IMR-90 (cell line): ENCODE data around the gene NNMT. TPM values are rescaled to one million over a fixed set of nuclear protein-coding genes. Genes with fewer than 3 reads are reported as not detected.

Experiments
- ATAC-seq: fragments of 200-7000 bp; cut with Tn5 transposase; 2 replicates; pipeline ENCODE4 v1.9.1; 2020; ENCODE audit warnings: low read depth, mild to moderate bottlenecking, moderate library complexity
- BruUV-seq: library from RNA; stranded (reverse); fragments of 400-500 nt; replicated peaks from 2 replicates; lab custom pipeline; 2021; lab: Mats Ljungman, UMichigan
- CTCF ChIA-PET: fragments of 300-600 bp; formaldehyde crosslinking; extraction: SDS; loops from one replicate; lab custom pipeline; 2021; ENCODE audit warnings: antibody characterized with exemption; lab: Yijun Ruan, JAX
- POLR2A ChIA-PET: fragments of 300-600 bp; sonication (Branson Sonifier 250); formaldehyde crosslinking; loops from one replicate; lab custom pipeline; 2022; ENCODE audit warnings: antibody characterized with exemption; ENCODE audit not compliant: unreplicated experiment; lab: Charles Lee
- DNase-seq: peaks from one replicate; pipeline ENCODE4 v3.0.0; 2013
- H2AFZ ChIP-seq: replicated peaks from 2 replicates; pipeline ENCODE3; 2013; ENCODE audit warnings: low read length, mild to moderate bottlenecking; ENCODE audit not compliant: poor library complexity
- H2AK5ac ChIP-seq: 2 replicates; pipeline ENCODE4 v1.6.1; 2013; ENCODE audit warnings: low read depth, low read length, inconsistent platforms
- H2AK9ac ChIP-seq: replicated peaks from 2 replicates; pipeline ENCODE3; 2013; ENCODE audit warnings: mild to moderate bottlenecking, low read depth, low read length, moderate library complexity; ENCODE audit not compliant: poor library complexity
- H2BK120ac ChIP-seq: 2 replicates; pipeline ENCODE4 v1.6.1; 2013; ENCODE audit warnings: low read depth, low read length, inconsistent platforms
- H2BK15ac ChIP-seq: 3 replicates; pipeline ENCODE4 v1.6.1; 2013; ENCODE audit warnings: low read depth, low read length, inconsistent platforms
- H2BK20ac ChIP-seq: 2 replicates; pipeline ENCODE4 v1.6.1; 2013; ENCODE audit warnings: low read depth, mild to moderate bottlenecking, inconsistent platforms, low read length, moderate library complexity
- H2BK5ac ChIP-seq: 2 replicates; pipeline ENCODE4 v1.6.1; 2013; ENCODE audit warnings: mild to moderate bottlenecking, low read depth, low read length, inconsistent platforms; ENCODE audit not compliant: poor library complexity, severe bottlenecking
- H3K14ac ChIP-seq: replicated peaks from 2 replicates; pipeline ENCODE4 v1.6.1; 2013; ENCODE audit warnings: low read depth, low read length, inconsistent platforms
- H3K18ac ChIP-seq: 2 replicates; pipeline ENCODE4 v1.6.1; 2013; ENCODE audit warnings: low read depth, low read length, control low read depth
- H3K23ac ChIP-seq: 2 replicates; pipeline ENCODE4 v1.6.1; 2013; ENCODE audit warnings: low read depth, low read length, inconsistent platforms
- H3K27ac ChIP-seq: 2 replicates; pipeline ENCODE4 v1.5.1; 2013; ENCODE audit warnings: mild to moderate bottlenecking, control low read depth, low read length; ENCODE audit not compliant: insufficient read depth
- H3K27me3 ChIP-seq: 2 replicates; pipeline ENCODE4 v1.6.1; 2013; ENCODE audit warnings: low read length; ENCODE audit not compliant: control insufficient read depth, insufficient read depth
- H3K36me3 ChIP-seq: 2 replicates; pipeline ENCODE4 v1.6.1; 2013; ENCODE audit warnings: low read length, mixed read lengths; ENCODE audit not compliant: control insufficient read depth, insufficient read depth
- H3K4ac ChIP-seq: 2 replicates; pipeline ENCODE4 v1.6.1; 2013; ENCODE audit warnings: low read depth, low read length, inconsistent platforms
- H3K4me1 ChIP-seq: 2 replicates; pipeline ENCODE4 v1.6.1; 2013; ENCODE audit warnings: low read length, mixed read lengths; ENCODE audit not compliant: control insufficient read depth, insufficient read depth
- H3K4me2 ChIP-seq: 2 replicates; pipeline ENCODE4 v1.6.1; 2013; ENCODE audit warnings: low read depth, mild to moderate bottlenecking, control low read depth, low read length, moderate library complexity
- H3K4me3 ChIP-seq: 2 replicates; pipeline ENCODE4 v1.5.1; 2013; ENCODE audit warnings: low read depth, mild to moderate bottlenecking, control low read depth, low read length, moderate library complexity; ENCODE audit not compliant: insufficient read depth
- H3K56ac ChIP-seq: 2 replicates; pipeline ENCODE4 v1.6.1; 2013; ENCODE audit warnings: low read length, inconsistent platforms; ENCODE audit not compliant: insufficient read depth; ENCODE audit errors: extremely low read depth
- H3K79me1 ChIP-seq, 2 experiments: 2 replicates each; pipeline ENCODE4 v1.6.1; 2013; ENCODE audit warnings: low read length in 2 of 2, inconsistent platforms in 1 of 2, low read depth in 1 of 2
- H3K9ac ChIP-seq: 2 replicates; pipeline ENCODE4 v1.6.1; 2013; ENCODE audit warnings: low read depth, low read length, control low read depth
- H3K9me1 ChIP-seq: 2 replicates; pipeline ENCODE4 v1.6.1; 2013; ENCODE audit warnings: low read length, inconsistent platforms; ENCODE audit not compliant: insufficient read depth
- H3K9me3 ChIP-seq: 2 replicates; pipeline ENCODE4 v1.6.1; 2013; ENCODE audit warnings: low read length; ENCODE audit not compliant: control insufficient read depth, insufficient read depth
- H4K20me1 ChIP-seq: 2 replicates; pipeline ENCODE4 v1.6.1; 2013; ENCODE audit warnings: low read length, inconsistent platforms; ENCODE audit not compliant: insufficient read depth
- H4K5ac ChIP-seq: 2 replicates; pipeline ENCODE4 v1.6.1; 2013; ENCODE audit warnings: mild to moderate bottlenecking, low read depth, low read length, control low read depth
- H4K8ac ChIP-seq, 2 experiments: 2 replicates each; pipeline ENCODE4 v1.6.1; 2013; ENCODE audit warnings: low read depth in 2 of 2, low read length in 2 of 2, control low read depth in 1 of 2, inconsistent platforms in 1 of 2
- H4K91ac ChIP-seq: 2 replicates; pipeline ENCODE4 v1.6.1; 2013; ENCODE audit warnings: low read depth, low read length, inconsistent platforms; ENCODE audit not compliant: insufficient read depth
- RAD21 ChIP-seq: IDR thresholded peaks from 2 replicates; pipeline ENCODE4 v1.6.1; 2012; ENCODE audit warnings: low read length, improper control_type of control experiment
- SMC3 ChIP-seq: fragments of 150-350 bp; IDR thresholded peaks from 2 replicates; pipeline ENCODE4 v1.6.1; 2016; ENCODE audit warnings: low read depth, mild to moderate bottlenecking, antibody characterized with exemption, low read length, moderate library complexity
- WGBS, 2 experiments: methylation state at CpG; one replicate each; pipeline versions ENCODE4 v1.1.5 to v1.1.7; 2013; ENCODE audit warnings: missing lambda C conversion rate in 2 of 2; ENCODE audit not compliant: insufficient read length in 1 of 2; ENCODE audit errors: extremely low coverage in 2 of 2; 5-methylcytosine and 5-hydroxymethylcytosine counted together
- dilution Hi-C: fragments of 300-500 bp; cut with HindIII; formaldehyde crosslinking; loops from one replicate; pipeline ENCODE4 v1.14.3; 2018; ENCODE audit warnings: low sequenced_read_pairs; ENCODE audit not compliant: unreplicated experiment
- in situ Hi-C: fragments of 300-500 bp; cut with MboI; formaldehyde crosslinking; loops from 3 replicates; pipeline ENCODE4 v1.14.3; 2019; ENCODE audit warnings: low sequenced_read_pairs, inconsistent platforms, mixed read lengths
- intact Hi-C: fragments of 100-400 bp; cut with micrococcal nuclease; formaldehyde crosslinking; loops from 2 replicates; pipeline ENCODE4 v1.10.0; 2022
- polyA plus RNA-seq, 3 experiments: library from polyadenylated mRNA; depleted of rRNA; stranded (reverse); fragments of >200 nt; gene quantifications; 2 replicates each; pipeline ENCODE4 v1.2.3, GENCODE V29; 2012; ENCODE audit warnings: low replicate concordance in 1 of 3
- total RNA-seq: library from RNA; depleted of rRNA; stranded (reverse); fragments of >200 nt; gene quantifications from 2 replicates; pipeline ENCODE4 v1.2.3, GENCODE V29; 2012
- TF ChIP-seq, protein P1 (sequence below): fragments of 150-350 bp; IDR thresholded peaks from 2 replicates; pipeline ENCODE4 v1.6.1; 2017; ENCODE audit warnings: mild to moderate bottlenecking, antibody characterized with exemption, low read length, low read depth
- TF ChIP-seq, protein P2 (sequence below): fragments of 150-350 bp; IDR thresholded peaks from 2 replicates; pipeline ENCODE4 v1.6.1; 2016; ENCODE audit warnings: low read depth, mild to moderate bottlenecking, low read length, moderate library complexity, borderline replicate concordance

The NNMT gene
- total and polyA plus RNA-seq, 2 of the 4 experiments (the other 2 are of a cell fraction): 79.7 to 108 TPM

DNA sequence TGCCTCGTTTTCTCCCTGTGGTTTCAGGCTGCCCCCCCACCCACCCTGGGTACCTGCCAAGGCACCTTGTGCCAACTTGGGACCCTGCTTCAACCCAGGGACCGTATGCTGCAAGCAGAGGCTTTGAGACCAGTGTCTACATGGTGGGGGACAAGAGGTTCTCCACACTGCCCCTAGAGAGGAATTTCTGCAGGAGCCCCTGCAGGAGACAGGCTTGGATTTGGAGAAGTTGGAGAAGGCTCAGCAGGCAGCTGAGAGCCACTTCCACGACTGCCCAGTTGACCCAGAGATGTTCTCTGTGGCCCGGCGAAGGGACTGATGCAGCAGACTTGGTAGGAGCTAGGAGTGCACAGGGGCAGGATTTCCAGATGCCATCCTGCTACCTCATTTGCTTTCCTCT lies 20.1 kb upstream of the NNMT start:
- ATAC-seq (no peak), DNase-seq (no peak)
- no peak overlapping the region for H4K8ac ChIP-seq
- H3K23ac ChIP-seq: no peak overlapping the region
- no peaks in the 10 kb centered on the region for H3K36me3 ChIP-seq
- POLR2A ChIA-PET: no interaction called here
- dilution Hi-C loops: no loop called here
- no peak overlapping the region for H2AK9ac ChIP-seq
- intact Hi-C loops: no loop called here
- peaks cover 2% of the 10 kb centered on the region; the same call in 1 of the 2 replicates for H3K9me3 ChIP-seq
- no peak overlapping the region for H3K9ac ChIP-seq
- WGBS, 2 experiments: 50% methylated on average over 1 of the region's 5 CpGs; no CpG with 5 or more reads in 1 of the 2 experiments
- in situ Hi-C loops: no loop called here
- H2BK15ac ChIP-seq: no peak overlapping the region
- H2BK120ac ChIP-seq: no peak overlapping the region
- no peak overlapping the region for H4K5ac ChIP-seq
- H4K20me1 ChIP-seq: no peaks in the 10 kb centered on the region
- no peak overlapping the region for H3K18ac ChIP-seq
- no peak overlapping the region for H3K4me2 ChIP-seq
- no peak overlapping the region for H2BK20ac ChIP-seq
- no peak overlapping the region for H2BK5ac ChIP-seq
- H3K4me3 ChIP-seq: no peak overlapping the region
- H3K4ac ChIP-seq: no peak overlapping the region
- no peak overlapping the region for H2AK5ac ChIP-seq
- H3K9me1 ChIP-seq: peaks cover 3% of the 10 kb centered on the region; the same call in 1 of the 2 replicates
- H2AFZ ChIP-seq: no peak overlapping the region
- BruUV-seq: no TSS peak
- no peaks in the 10 kb centered on the region for H3K79me1 ChIP-seq
- H4K91ac ChIP-seq: no peak overlapping the region
- TF ChIP-seq, protein P1, sequence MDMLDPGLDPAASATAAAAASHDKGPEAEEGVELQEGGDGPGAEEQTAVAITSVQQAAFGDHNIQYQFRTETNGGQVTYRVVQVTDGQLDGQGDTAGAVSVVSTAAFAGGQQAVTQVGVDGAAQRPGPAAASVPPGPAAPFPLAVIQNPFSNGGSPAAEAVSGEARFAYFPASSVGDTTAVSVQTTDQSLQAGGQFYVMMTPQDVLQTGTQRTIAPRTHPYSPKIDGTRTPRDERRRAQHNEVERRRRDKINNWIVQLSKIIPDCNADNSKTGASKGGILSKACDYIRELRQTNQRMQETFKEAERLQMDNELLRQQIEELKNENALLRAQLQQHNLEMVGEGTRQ: no peak
- TF ChIP-seq RAD21: no peak
- TF ChIP-seq, protein P2, sequence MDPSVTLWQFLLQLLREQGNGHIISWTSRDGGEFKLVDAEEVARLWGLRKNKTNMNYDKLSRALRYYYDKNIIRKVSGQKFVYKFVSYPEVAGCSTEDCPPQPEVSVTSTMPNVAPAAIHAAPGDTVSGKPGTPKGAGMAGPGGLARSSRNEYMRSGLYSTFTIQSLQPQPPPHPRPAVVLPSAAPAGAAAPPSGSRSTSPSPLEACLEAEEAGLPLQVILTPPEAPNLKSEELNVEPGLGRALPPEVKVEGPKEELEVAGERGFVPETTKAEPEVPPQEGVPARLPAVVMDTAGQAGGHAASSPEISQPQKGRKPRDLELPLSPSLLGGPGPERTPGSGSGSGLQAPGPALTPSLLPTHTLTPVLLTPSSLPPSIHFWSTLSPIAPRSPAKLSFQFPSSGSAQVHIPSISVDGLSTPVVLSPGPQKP: no peak
- no peak for TF ChIP-seq SMC3
- peaks cover 25% of the 10 kb centered on the region for H3K27me3 ChIP-seq
- CTCF ChIA-PET: no interaction called here
- H3K4me1 ChIP-seq: peaks cover 5% of the 10 kb centered on the region
- H3K27ac ChIP-seq: no peak overlapping the region
- H3K14ac ChIP-seq: no peak overlapping the region
- no peak overlapping the region for H3K56ac ChIP-seq
